Measurements from ENCODE around the gene DNAJC10. TPM values are rescaled to one million over a fixed set of nuclear protein-coding genes. Genes with fewer than 3 reads are reported as not detected.

The DNAJC10 gene
- polyA plus RNA-seq, 1 donor from 2014 or later: 158 TPM

GRCh38 chr2:182784777-182785176 lies 68.7 kb downstream of the DNAJC10 start:
- no peaks in the 10 kb centered on the region for H3K27me3 Mint-ChIP-seq
- no peak overlapping the region for H3K27ac Mint-ChIP-seq
- no peaks in the 10 kb centered on the region for H3K4me1 Mint-ChIP-seq
- H3K9me3 Mint-ChIP-seq: peaks cover 0 to 4% (median 0%) of the 10 kb centered on the region in 3 donors
- peaks cover 6% of the 10 kb centered on the region for H3K36me3 Mint-ChIP-seq
- no peak overlapping the region for H3K4me3 Mint-ChIP-seq

GRCh38 chr2:182792441-182792840 lies 76.4 kb downstream of the DNAJC10 start:
- Mint-ChIP-seq H3K27ac (no peak overlapping the region), H3K27me3 (peaks cover 1% of the 10 kb centered on the region), H3K9me3 (no peaks in the 10 kb centered on the region), H3K4me3 (no peak overlapping the region), H3K4me1 (peaks cover 0 to 4% (median 0%) of the 10 kb centered on the region in 3 donors), H3K36me3 (no peaks in the 10 kb centered on the region)

GRCh38 chr2:182798736-182799135 lies 82.7 kb downstream of the DNAJC10 start:
- Mint-ChIP-seq H3K27ac (no peak overlapping the region), H3K4me1 (peaks cover 0 to 2% (median 0%) of the 10 kb centered on the region in 3 donors), H3K9me3 (no peaks in the 10 kb centered on the region), H3K36me3 (no peaks in the 10 kb centered on the region), H3K4me3 (no peak overlapping the region), H3K27me3 (peaks cover 7% of the 10 kb centered on the region)

DNA sequence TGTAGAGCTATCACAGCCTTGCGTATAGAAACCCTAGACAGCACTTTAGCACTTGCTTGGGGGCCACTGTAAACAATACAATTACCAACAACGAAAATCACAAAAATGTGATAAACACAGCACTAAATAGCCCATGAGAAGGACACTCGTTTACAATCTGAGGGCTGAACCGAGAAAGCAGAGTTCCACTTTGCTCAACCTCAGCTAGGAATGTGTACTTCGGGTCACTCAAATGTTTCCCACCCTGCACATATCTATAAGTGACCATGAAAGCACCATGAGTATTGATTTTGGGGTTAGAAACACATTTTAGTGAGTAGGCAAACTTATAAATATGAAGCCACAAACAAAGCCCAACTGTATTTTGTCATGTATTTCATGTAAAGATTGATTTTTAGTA lies 88.1 kb downstream of the DNAJC10 start:
- Mint-ChIP-seq H3K4me1 (no peaks in the 10 kb centered on the region), H3K27ac (no peak overlapping the region), H3K4me3 (no peak overlapping the region)

DNA sequence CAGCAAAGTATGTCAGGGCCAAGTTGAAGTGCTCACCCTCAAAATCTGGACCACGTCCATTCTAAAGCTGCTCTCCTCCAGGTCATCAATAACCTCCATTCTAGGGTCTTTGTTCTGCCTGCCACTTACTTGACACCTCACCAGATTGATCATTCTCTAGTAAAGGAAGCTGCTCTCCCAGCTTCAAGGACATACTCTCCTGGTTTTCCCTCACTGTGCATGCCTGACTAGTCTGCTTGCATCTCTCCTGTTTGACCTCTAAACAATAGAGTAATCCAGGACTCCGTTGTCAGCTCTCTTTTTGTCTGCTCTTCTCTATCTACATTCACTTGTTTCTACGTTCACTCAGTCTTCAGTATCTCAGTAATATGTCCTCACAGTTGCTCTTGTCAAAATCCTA lies 91.3 kb downstream of the DNAJC10 start:
- H3K4me1 Mint-ChIP-seq: no peaks in the 10 kb centered on the region
- no peak overlapping the region for H3K27ac Mint-ChIP-seq
- peaks cover 14% of the 10 kb centered on the region for H3K27me3 Mint-ChIP-seq
- no peaks in the 10 kb centered on the region for H3K36me3 Mint-ChIP-seq
- no peak overlapping the region for H3K4me3 Mint-ChIP-seq
- no peaks in the 10 kb centered on the region for H3K9me3 Mint-ChIP-seq

More for the DNA sequence above, 88.1 kb downstream of the DNAJC10 start:
- H3K27me3 Mint-ChIP-seq: peaks cover 12% of the 10 kb centered on the region
- no peaks in the 10 kb centered on the region for H3K36me3 Mint-ChIP-seq
- H3K9me3 Mint-ChIP-seq: no peaks in the 10 kb centered on the region

- Mint-ChIP-seq H3K27ac (no peak overlapping the region), H3K4me1 (no peaks in the 10 kb centered on the region), H3K27me3 (peaks cover 9% of the 10 kb centered on the region), H3K4me3 (no peak overlapping the region), H3K9me3 (no peaks in the 10 kb centered on the region), H3K36me3 (no peaks in the 10 kb centered on the region)
Observed at GRCh38 chr2:182810087-182810486, 94.0 kb downstream of the DNAJC10 start.

GRCh38 chr2:182814380-182814779 lies 98.3 kb downstream of the DNAJC10 start:
- Mint-ChIP-seq H3K9me3 (no peaks in the 10 kb centered on the region), H3K27me3 (peaks cover 8% of the 10 kb centered on the region), H3K4me3 (no peak overlapping the region), H3K27ac (no peak overlapping the region), H3K36me3 (no peaks in the 10 kb centered on the region), H3K4me1 (no peaks in the 10 kb centered on the region)

DNA sequence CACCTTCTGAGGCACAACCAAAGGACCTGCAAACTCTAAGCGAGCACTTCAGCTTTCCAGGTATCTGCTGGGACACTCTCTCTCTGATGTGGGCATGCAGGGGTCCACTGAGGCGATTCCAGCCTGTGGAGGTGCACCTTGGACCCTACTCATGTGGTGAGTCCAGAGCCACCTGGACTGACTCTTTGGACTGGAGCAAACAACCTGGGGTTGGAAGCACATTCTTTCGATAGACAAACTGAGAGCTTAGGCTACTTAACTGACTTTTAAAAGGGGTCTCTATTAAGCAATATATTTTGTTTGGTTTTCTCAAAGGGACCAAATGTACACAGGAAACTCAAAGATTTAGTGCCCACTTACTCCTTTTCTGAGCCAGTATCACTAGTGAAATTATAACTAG lies 98.7 kb downstream of the DNAJC10 start:
- Mint-ChIP-seq H3K27ac (no peak overlapping the region), H3K9me3 (no peaks in the 10 kb centered on the region), H3K27me3 (peaks cover 8% of the 10 kb centered on the region), H3K36me3 (no peaks in the 10 kb centered on the region), H3K4me3 (no peak overlapping the region), H3K4me1 (no peaks in the 10 kb centered on the region)

DNA sequence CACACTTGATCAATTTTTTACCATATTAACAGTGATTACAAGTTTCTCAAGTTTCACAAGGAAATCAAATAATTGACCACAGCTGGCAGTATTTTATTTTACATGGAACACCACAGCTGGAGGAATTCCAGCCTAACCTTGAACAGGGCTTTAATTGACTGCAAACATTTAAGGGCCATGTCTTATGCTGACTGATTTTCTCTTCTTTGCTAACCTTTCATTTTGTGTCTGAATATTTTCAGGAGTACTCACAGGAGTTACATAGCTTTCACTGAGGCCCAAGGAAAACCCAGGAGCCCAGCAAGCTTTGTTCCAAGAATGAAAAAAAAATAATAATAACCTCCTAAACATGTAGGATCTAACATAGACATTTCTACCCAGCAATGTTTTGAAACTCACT lies 100.8 kb downstream of the DNAJC10 start:
- H3K27me3 Mint-ChIP-seq: peaks cover 8% of the 10 kb centered on the region
- H3K9me3 Mint-ChIP-seq: no peaks in the 10 kb centered on the region

DNA sequence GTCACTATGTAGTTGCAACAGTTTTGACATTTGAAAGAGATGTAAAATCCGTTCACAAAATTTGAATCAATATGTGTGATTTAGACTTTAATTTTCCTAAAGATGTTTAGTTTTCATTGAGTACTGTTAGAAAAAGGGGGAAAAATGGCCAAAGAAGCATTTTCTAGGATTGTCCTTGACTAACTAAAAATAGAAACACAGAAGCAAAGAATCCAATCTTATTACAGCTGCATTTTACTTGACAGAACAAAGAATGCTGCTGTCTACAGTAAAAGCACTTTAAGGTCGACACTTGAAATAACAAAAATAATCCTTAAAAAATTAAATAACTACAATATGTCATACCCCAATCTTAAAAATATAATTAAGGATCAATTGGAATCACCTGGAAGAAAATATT lies 101.5 kb downstream of the DNAJC10 start:
- Mint-ChIP-seq H3K4me1 (no peaks in the 10 kb centered on the region), H3K27ac (no peak overlapping the region), H3K27me3 (peaks cover 5% of the 10 kb centered on the region), H3K36me3 (no peaks in the 10 kb centered on the region), H3K4me3 (no peak overlapping the region), H3K9me3 (no peaks in the 10 kb centered on the region)

More for the DNA sequence above, 100.8 kb downstream of the DNAJC10 start:
- Mint-ChIP-seq H3K27ac (no peak overlapping the region), H3K4me1 (no peaks in the 10 kb centered on the region), H3K4me3 (no peak overlapping the region), H3K36me3 (no peaks in the 10 kb centered on the region)

DNA sequence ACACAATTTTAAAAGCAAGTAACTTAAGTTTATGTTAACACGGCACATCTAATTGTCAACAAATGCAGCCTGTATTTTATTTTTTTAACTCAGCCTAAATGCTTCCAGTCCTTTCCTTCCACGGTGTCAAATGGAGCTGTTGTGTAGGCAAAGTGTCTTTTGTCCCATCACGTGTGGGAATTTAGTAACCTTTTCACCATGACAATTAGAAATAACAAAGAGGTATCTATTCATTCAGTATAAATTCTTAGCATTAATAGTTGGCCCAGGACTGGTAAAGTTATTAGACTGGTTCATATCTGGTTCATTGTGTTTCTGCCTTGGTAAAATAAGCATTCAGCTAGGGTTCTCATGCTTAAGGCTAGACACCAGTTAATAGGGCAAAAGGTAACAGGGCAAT lies 102.4 kb downstream of the DNAJC10 start:
- Mint-ChIP-seq H3K4me1 (no peaks in the 10 kb centered on the region), H3K27ac (no peak overlapping the region), H3K36me3 (no peaks in the 10 kb centered on the region), H3K27me3 (peaks cover 7% of the 10 kb centered on the region), H3K4me3 (no peak overlapping the region), H3K9me3 (no peaks in the 10 kb centered on the region)

GRCh38 chr2:182818925-182819324 lies 102.9 kb downstream of the DNAJC10 start:
- H3K9me3 Mint-ChIP-seq: no peaks in the 10 kb centered on the region
- no peak overlapping the region for H3K4me3 Mint-ChIP-seq
- H3K27me3 Mint-ChIP-seq: peaks cover 7% of the 10 kb centered on the region
- no peaks in the 10 kb centered on the region for H3K36me3 Mint-ChIP-seq
- H3K4me1 Mint-ChIP-seq: no peaks in the 10 kb centered on the region
- no peak overlapping the region for H3K27ac Mint-ChIP-seq

- Mint-ChIP-seq H3K4me3 (no peak overlapping the region), H3K9me3 (no peaks in the 10 kb centered on the region), H3K27me3 (peaks cover 5% of the 10 kb centered on the region), H3K4me1 (no peaks in the 10 kb centered on the region), H3K27ac (no peak overlapping the region), H3K36me3 (no peaks in the 10 kb centered on the region)
Observed at GRCh38 chr2:182819412-182819811, 103.4 kb downstream of the DNAJC10 start.

- Mint-ChIP-seq H3K27ac (no peak overlapping the region), H3K9me3 (no peaks in the 10 kb centered on the region), H3K27me3 (peaks cover 3% of the 10 kb centered on the region), H3K36me3 (no peaks in the 10 kb centered on the region), H3K4me3 (no peak overlapping the region), H3K4me1 (no peaks in the 10 kb centered on the region)
Observed at GRCh38 chr2:182821182-182821581, 105.1 kb downstream of the DNAJC10 start.

DNA sequence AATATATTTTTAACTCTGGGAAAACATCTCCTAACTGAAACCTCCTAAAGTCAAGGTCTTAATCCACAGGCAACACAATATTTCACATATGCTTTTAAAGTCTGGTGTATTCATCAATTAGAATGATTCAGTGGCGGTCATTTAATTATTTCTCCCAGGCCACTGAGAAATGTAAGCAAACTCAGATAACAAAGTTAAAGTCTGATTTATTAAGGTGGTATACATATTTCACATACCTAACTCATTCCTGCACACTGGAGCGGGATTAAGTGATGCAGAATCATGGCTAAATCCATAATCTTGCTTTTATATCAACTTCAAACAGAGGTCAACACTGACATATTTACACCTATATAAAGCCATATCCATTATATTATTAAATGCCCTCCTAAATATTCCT lies 106.7 kb downstream of the DNAJC10 start:
- Mint-ChIP-seq H3K4me1 (no peaks in the 10 kb centered on the region), H3K27ac (no peak overlapping the region), H3K4me3 (no peak overlapping the region), H3K27me3 (peaks cover 3% of the 10 kb centered on the region), H3K9me3 (no peaks in the 10 kb centered on the region), H3K36me3 (no peaks in the 10 kb centered on the region)

GRCh38 chr2:182824056-182824766 lies 108.2 kb downstream of the DNAJC10 start:
- Mint-ChIP-seq H3K27ac (no peak overlapping the region), H3K27me3 (peaks cover 3% of the 10 kb centered on the region), H3K4me3 (no peak overlapping the region), H3K9me3 (no peaks in the 10 kb centered on the region), H3K36me3 (peaks cover 1% of the 10 kb centered on the region), H3K4me1 (no peaks in the 10 kb centered on the region)

Measured in IgD-negative memory B cell (primary cell).